Progenitor cell of endocrine pancreas (in vitro differentiated cells): ENCODE measurements around the gene ZNF385B. TPM values are rescaled to one million over a fixed set of nuclear protein-coding genes. Genes with fewer than 3 reads are reported as not detected.

Source experiments
- DNase-seq: peaks from one replicate; pipeline ENCODE4 v3.0.0; 2021; ENCODE audit warnings: low spot score; ENCODE audit not compliant: unreplicated experiment
- H3K27ac Mint-ChIP-seq: 2 replicates; pipeline ENCODE4 v1.8.0; 2021; ENCODE audit warnings: mild to moderate bottlenecking, moderate library complexity, mixed read lengths
- H3K27me3 Mint-ChIP-seq: 2 replicates; pipeline ENCODE4 v1.8.0; 2021; ENCODE audit warnings: mixed read lengths
- H3K36me3 Mint-ChIP-seq: 2 replicates; pipeline ENCODE4 v1.8.0; 2022; ENCODE audit warnings: mixed read lengths; ENCODE audit not compliant: insufficient read depth
- H3K4me1 Mint-ChIP-seq: 2 replicates; pipeline ENCODE4 v1.8.0; 2021; ENCODE audit warnings: low read depth, mixed read lengths
- H3K4me3 Mint-ChIP-seq: 2 replicates; pipeline ENCODE4 v1.8.0; 2021; ENCODE audit warnings: low read depth, mild to moderate bottlenecking, moderate library complexity, mixed read lengths
- H3K9me3 Mint-ChIP-seq: 2 replicates; pipeline ENCODE4 v1.8.0; 2021; ENCODE audit warnings: low read depth, mixed read lengths
- CTCF ChIP-seq: fragments of 200-600 bp; sonication (generic); IDR thresholded peaks from one replicate; pipeline ENCODE4 v1.5.0; 2021; ENCODE audit warnings: antibody characterized with exemption, mild to moderate bottlenecking; ENCODE audit not compliant: unreplicated experiment
- total RNA-seq: library from RNA; stranded (reverse); gene quantifications from 2 replicates; pipeline ENCODE4 v1.2.1, GENCODE V29; 2021

The ZNF385B gene
- total RNA-seq, 1 donor from 2014 or later, result 4.9 TPM

DNA sequence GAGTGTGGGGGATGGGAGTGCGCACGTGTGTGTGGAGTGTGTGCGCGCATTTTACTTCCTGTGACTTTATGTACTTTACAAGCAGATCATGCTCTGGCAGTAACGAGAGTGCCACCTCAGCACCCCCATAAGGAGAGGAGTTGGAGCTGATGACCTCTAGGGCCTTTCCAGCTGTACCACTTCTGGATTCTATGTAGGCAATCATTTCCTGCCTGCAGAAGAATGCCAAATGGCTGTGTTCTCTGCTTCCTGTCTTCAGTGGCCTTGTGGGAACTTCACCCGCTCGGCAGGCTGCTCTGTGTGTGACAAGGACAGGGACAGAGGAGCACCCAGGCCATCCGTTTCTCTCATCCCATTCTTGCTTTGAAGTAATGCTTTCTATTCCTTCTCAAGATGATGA, 22.8 kb upstream of the ZNF385B start:
- no peak for DNase-seq
- Mint-ChIP-seq H3K4me3 (no peak overlapping the region), H3K4me1 (peaks cover 5% of the 10 kb centered on the region), H3K9me3 (peaks cover 13% of the 10 kb centered on the region), H3K27me3 (no peaks in the 10 kb centered on the region), H3K27ac (no peak overlapping the region), H3K36me3 (peaks cover 2% of the 10 kb centered on the region)
- no peak for TF ChIP-seq CTCF

DNA sequence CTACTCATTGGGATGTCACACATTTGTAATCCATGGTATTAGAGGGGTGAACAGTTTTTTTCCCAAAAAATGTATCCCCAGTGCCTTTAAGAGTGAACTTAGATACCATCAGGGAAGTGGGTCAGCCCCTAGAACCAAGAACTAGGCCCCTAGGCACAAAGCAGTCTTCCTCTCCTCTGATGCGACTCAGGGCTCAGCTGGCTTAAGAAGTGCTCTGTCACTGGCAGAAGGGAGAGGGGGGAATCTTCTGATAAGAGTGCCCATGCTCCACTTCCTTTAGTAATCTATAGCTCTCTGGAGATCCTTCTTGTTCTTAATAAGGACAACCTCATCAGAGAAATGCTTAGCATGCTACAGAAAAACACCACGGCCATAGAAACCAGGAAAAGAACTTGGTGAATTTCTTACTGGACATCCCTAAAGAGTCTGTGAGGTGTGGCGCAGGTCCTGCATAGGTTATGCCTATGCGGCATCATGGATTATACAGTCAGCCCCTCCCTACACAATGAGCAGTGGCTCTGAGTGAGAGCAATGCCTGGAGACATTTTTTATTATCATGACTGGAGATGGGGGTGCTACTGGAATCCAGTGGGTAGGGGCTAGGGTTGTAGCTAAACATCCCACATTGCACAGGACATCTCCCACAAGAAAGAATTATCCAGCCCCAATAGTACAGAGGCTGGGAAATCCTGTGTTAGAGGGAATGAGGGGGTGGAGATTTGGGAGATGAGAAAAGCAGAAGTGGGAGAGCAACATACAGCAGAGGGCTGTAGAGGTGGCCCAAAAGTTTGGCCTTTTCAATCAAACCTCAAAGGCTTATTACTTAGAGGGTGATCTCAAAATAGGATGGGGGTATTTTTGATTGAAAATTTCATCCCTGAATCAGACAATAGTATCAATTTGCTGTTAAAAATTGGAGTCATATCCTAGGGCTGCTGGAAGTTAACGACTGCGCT, 21.7 kb upstream of the ZNF385B start:
- no peaks in the 10 kb centered on the region for H3K27me3 Mint-ChIP-seq
- TF ChIP-seq CTCF, result no peak
- peaks cover 5% of the 10 kb centered on the region for H3K4me1 Mint-ChIP-seq
- H3K4me3 Mint-ChIP-seq, result no peak overlapping the region
- peaks cover 4% of the 10 kb centered on the region for H3K9me3 Mint-ChIP-seq
- H3K27ac Mint-ChIP-seq, result no peak overlapping the region
- no peak for DNase-seq
- no peaks in the 10 kb centered on the region for H3K36me3 Mint-ChIP-seq

DNA sequence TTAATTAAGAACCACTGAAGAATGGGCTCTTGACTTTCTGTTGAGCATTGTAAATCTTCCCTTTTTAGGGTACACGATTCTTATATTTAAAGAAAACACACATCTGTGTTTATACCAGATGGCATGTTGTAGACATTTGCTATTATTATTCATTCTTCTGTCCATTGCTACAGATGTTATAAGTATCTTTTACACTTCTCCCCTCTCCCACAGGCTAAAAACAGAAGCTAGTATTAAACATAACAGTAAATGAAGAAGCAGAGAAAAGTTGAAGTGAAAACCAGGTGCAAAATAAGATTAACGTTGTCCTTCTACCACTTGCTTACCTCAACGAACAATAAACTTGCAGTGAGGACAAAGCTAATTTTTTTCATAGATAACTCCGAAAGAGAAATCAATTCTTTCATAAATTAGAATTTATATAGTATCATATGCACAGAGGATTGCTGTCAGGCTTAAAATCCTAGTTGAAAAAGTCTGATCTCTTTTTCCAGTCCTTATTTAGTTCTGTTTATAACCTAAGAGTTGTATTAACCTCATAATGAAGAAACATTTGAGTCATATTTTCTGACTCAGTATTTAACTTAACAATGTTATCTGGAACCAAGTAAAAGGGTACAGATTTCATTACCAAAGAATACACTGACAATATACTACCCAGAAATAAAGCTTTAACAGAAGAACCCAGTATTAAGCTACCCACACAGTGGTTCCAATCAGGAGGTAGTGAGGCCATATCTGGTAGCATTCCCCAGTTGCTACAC, 16.4 kb upstream of the ZNF385B start:
- no peak overlapping the region for H3K27ac Mint-ChIP-seq
- no peak overlapping the region for H3K4me3 Mint-ChIP-seq
- peaks cover 3% of the 10 kb centered on the region for H3K27me3 Mint-ChIP-seq
- TF ChIP-seq CTCF, result no peak
- DNase-seq, result no peak
- H3K36me3 Mint-ChIP-seq, result no peaks in the 10 kb centered on the region
- H3K4me1 Mint-ChIP-seq, result no peaks in the 10 kb centered on the region
- no peaks in the 10 kb centered on the region for H3K9me3 Mint-ChIP-seq

GRCh38 chr2:179876266-179876665, 14.9 kb upstream of the ZNF385B start:
- DNase-seq, result no peak
- TF ChIP-seq CTCF, result no peak
- Mint-ChIP-seq H3K9me3 (no peaks in the 10 kb centered on the region), H3K36me3 (no peaks in the 10 kb centered on the region), H3K27ac (no peak overlapping the region), H3K27me3 (peaks cover 11% of the 10 kb centered on the region), H3K4me1 (no peaks in the 10 kb centered on the region), H3K4me3 (no peak overlapping the region)

GRCh38 chr2:179875864-179876263, 14.5 kb upstream of the ZNF385B start:
- H3K9me3 Mint-ChIP-seq, result no peaks in the 10 kb centered on the region
- DNase-seq, result no peak
- TF ChIP-seq CTCF, result no peak
- H3K27me3 Mint-ChIP-seq, result peaks cover 11% of the 10 kb centered on the region
- H3K4me1 Mint-ChIP-seq, result no peaks in the 10 kb centered on the region
- no peak overlapping the region for H3K27ac Mint-ChIP-seq
- no peak overlapping the region for H3K4me3 Mint-ChIP-seq
- no peaks in the 10 kb centered on the region for H3K36me3 Mint-ChIP-seq
